HepG2 (cell line): ENCODE results near the gene PRM2. TPM values are rescaled to one million over a fixed set of nuclear protein-coding genes. Genes with fewer than 3 reads are reported as not detected.
A peak's percentile ranks its signal among the peaks of the same experiment; 100 is the strongest.

ENCODE experiments used
- ARID2 ChIP-seq: sonication (generic); formaldehyde crosslinking; IDR thresholded peaks from 2 replicates; pipeline ENCODE4 v1.8.1; 2022; ENCODE audit warnings: mild to moderate bottlenecking, missing genetic modification reagents, borderline replicate concordance
- HIC2 ChIP-seq: sonication (generic); formaldehyde crosslinking; IDR thresholded peaks from 2 replicates; pipeline ENCODE4 v1.9.0; 2022; ENCODE audit warnings: low read depth, missing genetic modification reagents
- HNRNPUL1 ChIP-seq: fragments of 200-400 bp; formaldehyde crosslinking; IDR thresholded peaks from 2 replicates; pipeline ENCODE4 v1.6.1; 2017; ENCODE audit warnings: low read depth, mild to moderate bottlenecking, low read length, moderate library complexity
- IKZF5 ChIP-seq: IDR thresholded peaks from 2 replicates; pipeline ENCODE4 v1.6.1; 2018; ENCODE audit warnings: missing genetic modification reagents, mild to moderate bottlenecking, missing compliant biosample characterization
- PRDM15 ChIP-seq: sonication (generic); formaldehyde crosslinking; IDR thresholded peaks from 2 replicates; pipeline ENCODE4 v1.4.0; 2020; ENCODE audit warnings: missing genetic modification reagents
- SUZ12 ChIP-seq: fragments of 150-350 bp; IDR thresholded peaks from 2 replicates; pipeline ENCODE4 v1.6.1; 2014; ENCODE audit warnings: low read depth, low read length
- TBP ChIP-seq: sonication (generic); formaldehyde crosslinking; IDR thresholded peaks from 2 replicates; pipeline ENCODE4 v1.5.0; 2020; ENCODE audit warnings: missing genetic modification reagents
- TBX3 ChIP-seq: fragments of 450-650 bp; IDR thresholded peaks from 2 replicates; pipeline ENCODE4 v1.6.1; 2017; ENCODE audit warnings: antibody characterized with exemption, mild to moderate bottlenecking, inconsistent platforms, borderline replicate concordance
- TOE1 ChIP-seq: sonication (generic); formaldehyde crosslinking; IDR thresholded peaks from 2 replicates; pipeline ENCODE4 v1.4.0; 2020; ENCODE audit warnings: mild to moderate bottlenecking, missing genetic modification reagents
- UBTF ChIP-seq: sonication (generic); formaldehyde crosslinking; IDR thresholded peaks from 2 replicates; pipeline ENCODE4 v1.4.0; 2020; ENCODE audit warnings: mild to moderate bottlenecking, missing genetic modification reagents
- ZNF121 ChIP-seq: sonication (generic); formaldehyde crosslinking; IDR thresholded peaks from 2 replicates; pipeline ENCODE4 v1.5.0; 2020; ENCODE audit warnings: mild to moderate bottlenecking, missing genetic modification reagents
- ZNF251 ChIP-seq: sonication (generic); formaldehyde crosslinking; IDR thresholded peaks from 2 replicates; pipeline ENCODE4 v1.9.0; 2021; ENCODE audit warnings: mild to moderate bottlenecking, missing genetic modification reagents
- ZNF260 ChIP-seq: sonication (generic); formaldehyde crosslinking; IDR thresholded peaks from 2 replicates; pipeline ENCODE4 v1.4.0; 2020; ENCODE audit warnings: missing genetic modification reagents, low read depth, mild to moderate bottlenecking, borderline replicate concordance
- ZNF333 ChIP-seq: sonication (generic); formaldehyde crosslinking; IDR thresholded peaks from 2 replicates; pipeline ENCODE4 v1.4.0; 2020; ENCODE audit warnings: mild to moderate bottlenecking, missing genetic modification reagents, borderline replicate concordance
- ZNF512B ChIP-seq: sonication (generic); formaldehyde crosslinking; IDR thresholded peaks from 2 replicates; pipeline ENCODE4 v1.5.1; 2020; ENCODE audit warnings: missing genetic modification reagents, mild to moderate bottlenecking, borderline replicate concordance
- ZNF720 ChIP-seq: sonication (generic); formaldehyde crosslinking; IDR thresholded peaks from 2 replicates; pipeline ENCODE4 v1.4.0; 2020; ENCODE audit warnings: missing genetic modification reagents
- polyA plus RNA-seq, 8 experiments: library from polyadenylated mRNA; depleted of rRNA in 3 of 8; stranded (reverse) in 7 of 8; unstranded in 1 of 8; fragments of >200 nt; fragmentation: Illumina TruSeq in 4 of 8; extraction: Trizol in 4 of 8; gene quantifications; 2 replicates each; pipeline versions ENCODE4 v1.2.1 to v1.2.3, GENCODE V29; 2011 to 2016; ENCODE audit warnings: low read depth in 4 of 8, missing spikeins in 1 of 8, mixed read lengths in 1 of 8; ENCODE audit not compliant: insufficient read depth in 1 of 8
- total RNA-seq, 5 experiments: library from RNA; depleted of rRNA; stranded (reverse); fragments of >200 nt; fragmentation: Illumina TruSeq; extraction: Trizol; gene quantifications; 2 replicates each; pipeline ENCODE4 v1.2.3, GENCODE V29; 2016; ENCODE audit warnings: low read depth in 1 of 5

PRM2 gene
- total and polyA plus RNA-seq, 2 of the 13 experiments (the other 11 are each of a cell fraction or from before 2014, with no cell fraction given): 0.54 TPM; not detected in 1

GRCh38 chr16:11308493-11309283, 32.4 kb upstream of the PRM2 start (continued):
- peak; percentile 26; the same call in 1 of the 2 replicates for TF ChIP-seq PRDM15 (CRISPR knock-in tag)
- TF ChIP-seq ARID2 (CRISPR knock-in tag): peak; percentile 82; the same call in 1 of the 2 replicates
- TF ChIP-seq ZNF251 (CRISPR knock-in tag): no peak
- TF ChIP-seq TBP: no peak
- peak; percentile 80 for TF ChIP-seq UBTF (CRISPR knock-in tag)
- no peak for TF ChIP-seq ZNF720 (CRISPR knock-in tag)
- TF ChIP-seq HIC2 (CRISPR knock-in tag): peak; percentile 98
- peak; percentile 89 for TF ChIP-seq TBX3
- peak; percentile 4; the same call in 1 of the 2 replicates for TF ChIP-seq IKZF5 (CRISPR knock-in tag)
- TF ChIP-seq TOE1 (CRISPR knock-in tag): no peak; the same call in 1 of the 2 replicates
- TF ChIP-seq HNRNPUL1: no peak
- peak; percentile 90 for TF ChIP-seq ZNF121 (CRISPR knock-in tag)
- no peak for TF ChIP-seq SUZ12
- peak; percentile 82; the same call in 1 of the 2 replicates for TF ChIP-seq ZNF333 (CRISPR knock-in tag)
- TF ChIP-seq ZNF260 (CRISPR knock-in tag): no peak
- TF ChIP-seq ZNF512B (CRISPR knock-in tag): 0 out of 2 replicates have a peak, but pooled peaks have one; percentile 86
